HG02678 (cell line): ENCODE data around the gene DTX1.

ENCODE experiments used
- ATAC-seq: cut with Tn5 transposase; IDR thresholded peaks from one replicate; pipeline ENCODE4 v1.9.1; 2021; ENCODE audit warnings: mild to moderate bottlenecking, moderate library complexity; ENCODE audit not compliant: unreplicated experiment

DTX1 gene

DNA sequence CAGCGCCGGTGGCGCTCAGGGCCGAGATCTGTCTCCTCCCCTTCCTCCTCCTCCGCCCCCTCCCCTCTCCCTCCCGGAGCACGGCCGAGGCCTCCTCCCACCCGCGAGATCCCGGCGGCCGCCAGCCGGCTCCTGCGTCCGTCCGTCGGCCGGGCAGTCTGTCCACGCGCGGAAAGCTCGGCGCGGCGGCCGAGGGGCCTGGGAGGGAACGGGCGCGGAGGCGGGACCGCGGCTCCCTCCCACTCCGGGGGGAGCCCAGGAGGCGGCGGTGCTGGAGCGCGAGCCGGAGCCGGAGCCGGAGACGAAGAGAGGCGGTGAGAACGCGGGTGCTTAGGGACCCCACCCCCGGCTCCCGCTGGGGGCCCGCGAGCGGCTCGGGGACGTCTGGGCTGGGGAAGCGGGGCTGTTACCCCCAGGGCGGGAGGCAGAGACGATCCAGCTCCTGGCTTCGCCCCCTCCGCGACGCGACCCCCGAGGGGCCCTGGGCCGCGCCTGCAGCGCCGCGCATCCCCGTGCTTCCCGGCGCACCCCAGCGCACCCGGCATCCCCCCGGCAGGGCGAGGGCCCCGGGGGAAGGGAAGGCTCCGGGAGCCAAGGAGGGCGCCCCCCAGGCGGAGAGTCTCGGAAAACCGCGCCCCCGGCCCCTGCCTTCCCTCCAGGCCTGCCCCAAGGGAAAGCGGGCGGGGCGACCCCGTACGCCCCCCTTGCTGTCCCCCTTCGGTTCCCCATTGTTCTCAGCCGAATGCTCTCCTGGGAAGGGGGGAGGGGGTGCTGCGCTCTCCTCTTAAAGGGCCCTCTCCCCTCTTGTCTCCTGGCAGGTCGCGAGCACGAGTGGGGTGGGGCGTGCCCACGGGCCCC is at the start of gene DTX1:
Gene DTX1 (plus strand): TSS at position 100 of the 858 bp plus-strand sequence. CDS start 1,463 bp downstream, outside the sequence.
- no peak for ATAC-seq

DNA sequence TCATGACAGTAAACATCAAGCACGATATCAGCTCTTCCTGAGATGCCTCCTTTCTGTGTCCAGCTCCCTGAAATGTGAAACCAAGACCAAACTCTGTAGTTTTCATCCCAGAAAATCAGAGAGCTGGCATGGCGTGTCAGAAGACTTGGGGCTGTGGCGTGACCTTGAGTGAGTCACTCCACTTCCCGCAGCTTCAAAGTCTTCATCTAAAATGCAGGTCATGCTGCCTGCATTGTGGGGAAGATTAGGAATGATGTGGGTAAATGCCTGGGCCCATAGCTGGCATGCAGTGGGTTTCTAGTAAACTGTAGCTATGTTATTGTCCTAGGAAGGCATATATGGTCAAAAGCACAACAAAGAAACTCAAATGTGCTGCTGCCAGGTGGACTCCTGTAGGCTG is 49.4 kb upstream of the DTX1 start:
- ATAC-seq: no peak

DNA sequence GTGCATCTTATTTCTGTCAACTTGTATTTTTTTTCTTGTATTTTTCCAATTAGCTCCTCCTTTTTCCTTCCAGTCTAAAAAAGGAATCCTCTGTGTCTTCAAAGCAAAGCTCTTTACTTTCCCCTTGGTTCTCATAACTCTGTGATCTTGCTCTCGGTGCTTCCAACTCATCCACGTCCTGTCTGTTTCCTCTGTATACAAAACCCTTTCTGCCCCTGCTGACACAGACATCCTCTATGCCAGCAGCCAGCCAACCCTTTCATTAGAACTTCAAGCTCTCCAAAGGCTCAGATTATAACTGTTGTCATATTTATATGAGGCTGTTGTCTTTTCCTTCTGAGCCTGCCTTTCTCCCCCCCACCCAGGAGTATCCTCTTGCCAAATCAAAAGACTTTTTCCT is 45.8 kb upstream of the DTX1 start:
- no peak for ATAC-seq

DNA sequence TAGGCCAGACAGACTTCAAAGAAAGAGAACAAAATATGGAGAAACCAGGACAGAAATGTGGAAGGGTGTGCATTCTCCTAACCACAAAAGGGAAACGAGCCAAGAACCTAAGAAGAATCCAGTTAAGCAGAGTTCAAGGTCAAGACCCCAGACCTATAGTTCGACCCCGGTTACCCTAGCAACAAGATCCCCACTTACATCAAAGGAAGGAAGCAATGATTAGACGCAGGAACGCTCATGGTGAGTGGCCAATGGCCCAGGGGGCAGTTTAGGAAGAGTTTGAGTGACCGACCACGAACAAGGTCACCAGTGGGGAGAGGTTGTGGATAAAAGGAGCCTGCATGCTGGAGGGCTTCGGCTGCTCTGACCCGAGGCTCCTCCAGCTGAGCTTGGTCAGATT is 42.0 kb upstream of the DTX1 start:
- ATAC-seq: no peak

DNA sequence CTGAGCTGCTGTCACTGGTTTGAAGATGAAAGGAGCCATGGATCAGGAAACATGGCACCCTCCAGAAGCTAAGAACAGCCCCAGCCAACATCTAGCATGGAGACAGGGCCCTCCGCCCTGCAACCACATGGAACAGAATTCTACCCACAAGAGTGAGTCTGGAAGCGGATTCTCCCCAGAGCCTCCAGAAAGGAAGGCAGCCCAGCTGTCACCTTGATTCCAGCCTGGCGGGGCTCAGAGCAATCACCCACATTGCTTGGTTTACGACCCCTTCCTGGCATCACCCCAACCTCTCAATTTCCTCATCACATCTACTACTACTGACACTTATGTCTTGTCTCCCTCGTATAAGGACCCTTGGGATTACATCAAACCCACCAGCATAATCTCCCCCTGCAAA is 39.7 kb upstream of the DTX1 start:
- no peak for ATAC-seq

DNA sequence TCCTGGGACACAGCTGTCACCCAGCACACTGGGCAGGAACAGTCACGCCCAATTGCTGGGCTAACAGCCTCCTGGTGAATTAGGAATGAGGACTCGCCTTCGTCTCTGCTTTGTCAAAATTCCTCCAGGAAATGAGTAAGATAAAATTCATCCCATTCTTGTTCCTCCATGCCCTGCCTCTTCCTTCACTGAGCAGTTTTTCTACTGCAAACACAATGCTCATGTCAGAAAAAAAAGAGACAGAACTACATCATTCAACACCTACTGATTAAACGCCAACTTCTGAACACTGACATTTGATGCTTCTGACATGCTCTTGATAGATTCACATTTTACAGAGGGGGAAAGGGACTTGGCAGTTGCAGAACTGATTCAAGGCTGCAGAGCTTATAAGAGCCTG is 37.5 kb upstream of the DTX1 start:
- ATAC-seq: no peak

DNA sequence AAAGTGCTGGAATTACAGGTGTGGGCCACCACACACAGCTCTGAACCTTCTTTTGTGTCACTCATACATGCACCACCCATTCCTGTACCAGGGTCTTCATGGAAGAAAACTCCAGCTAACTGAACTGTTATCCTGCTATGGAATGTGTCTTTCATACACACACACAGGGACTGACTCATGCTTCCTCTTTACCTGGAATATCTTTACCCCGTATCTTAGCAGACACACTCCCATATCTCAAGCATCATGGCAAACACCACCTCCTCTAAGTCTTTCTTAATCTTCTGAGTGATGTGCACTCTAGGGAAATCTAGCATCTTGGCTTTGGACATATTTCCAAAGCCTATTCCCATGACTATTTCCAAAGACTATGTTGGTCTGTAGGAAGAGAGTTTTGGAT is 35.0 kb upstream of the DTX1 start:
- no peak for ATAC-seq

DNA sequence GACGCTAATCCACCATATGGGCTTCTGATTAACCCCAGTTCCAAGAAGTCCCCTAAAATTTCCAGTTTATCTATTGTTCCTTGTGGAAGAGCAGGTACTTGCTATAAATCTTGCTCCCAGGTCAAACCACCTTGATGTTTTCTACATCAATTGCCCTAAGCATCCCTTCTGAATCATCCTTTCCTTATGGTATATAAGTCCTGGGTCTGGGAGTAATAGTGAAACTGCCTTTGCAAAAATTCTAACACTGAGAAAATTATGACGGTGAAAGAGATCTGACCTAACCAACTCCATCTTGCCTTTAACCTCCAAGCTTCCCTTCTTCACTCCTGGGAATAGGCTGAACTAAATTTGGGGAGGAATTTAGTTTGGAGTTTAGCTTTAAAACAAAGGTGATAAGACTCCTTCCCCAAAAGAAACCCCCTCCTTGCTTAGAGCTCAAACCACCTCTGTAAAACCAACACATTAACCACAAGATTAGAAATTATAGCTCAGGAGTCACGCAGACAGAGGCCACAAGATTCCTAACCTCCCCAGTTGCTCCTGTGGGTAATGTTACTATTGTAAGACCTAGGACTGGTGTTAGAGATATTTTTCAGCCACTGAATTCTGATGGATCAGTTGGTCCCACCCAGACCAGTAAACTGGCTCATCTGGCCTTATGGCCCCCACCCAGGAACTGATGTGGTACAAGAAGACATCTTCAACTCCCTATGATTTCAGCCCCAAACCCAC is 33.8 kb upstream of the DTX1 start:
- no peak for ATAC-seq

DNA sequence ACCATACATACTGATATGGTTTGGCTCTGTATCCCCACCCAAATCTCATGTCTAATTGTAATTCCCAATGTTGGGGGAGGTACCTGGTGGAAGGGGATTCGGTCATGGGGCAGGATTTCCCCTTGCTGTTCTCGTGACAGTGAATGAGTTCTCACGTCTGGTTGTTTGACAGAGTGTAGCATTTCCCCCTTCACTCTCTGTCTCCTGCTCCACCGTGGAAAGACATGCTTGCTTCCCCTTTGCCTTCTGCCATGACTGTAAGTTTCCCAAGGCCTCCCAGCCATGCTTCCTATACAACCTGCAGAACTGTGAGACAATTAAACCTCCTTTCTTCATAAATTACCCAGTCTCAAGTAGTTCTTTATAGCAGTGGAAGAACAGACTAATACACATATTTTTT is 28.8 kb upstream of the DTX1 start:
- no peak for ATAC-seq

DNA sequence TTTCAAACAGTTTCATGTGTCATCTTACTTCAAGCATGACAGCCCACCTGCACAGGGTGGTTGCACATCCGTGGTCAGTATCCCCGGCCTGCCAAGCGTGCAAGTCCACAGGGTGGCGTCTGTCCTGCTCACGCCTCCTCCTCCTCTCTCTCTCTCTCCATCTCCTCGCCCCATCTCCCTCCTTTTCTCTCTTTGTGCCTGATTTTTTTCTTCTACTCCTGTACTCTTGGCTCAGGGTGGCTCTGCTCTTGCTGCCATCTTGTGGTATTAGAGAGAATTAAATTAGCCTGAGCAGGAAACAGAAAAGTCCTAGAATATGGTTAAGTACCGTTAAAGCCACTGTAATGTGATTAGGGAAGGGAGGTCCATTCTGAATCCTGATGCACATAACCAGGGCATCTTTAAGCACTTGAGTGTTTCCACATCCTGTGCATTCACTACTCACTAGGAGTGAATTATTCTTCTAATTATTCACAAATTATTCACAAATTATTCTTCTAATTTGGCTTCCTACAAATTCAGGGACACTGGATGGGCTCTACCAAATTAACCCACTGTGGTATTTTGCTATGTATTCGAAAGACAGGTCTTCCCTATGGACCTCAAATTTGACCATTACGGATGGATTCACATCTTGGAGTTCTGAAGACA is 25.5 kb upstream of the DTX1 start:
- no peak for ATAC-seq

DNA sequence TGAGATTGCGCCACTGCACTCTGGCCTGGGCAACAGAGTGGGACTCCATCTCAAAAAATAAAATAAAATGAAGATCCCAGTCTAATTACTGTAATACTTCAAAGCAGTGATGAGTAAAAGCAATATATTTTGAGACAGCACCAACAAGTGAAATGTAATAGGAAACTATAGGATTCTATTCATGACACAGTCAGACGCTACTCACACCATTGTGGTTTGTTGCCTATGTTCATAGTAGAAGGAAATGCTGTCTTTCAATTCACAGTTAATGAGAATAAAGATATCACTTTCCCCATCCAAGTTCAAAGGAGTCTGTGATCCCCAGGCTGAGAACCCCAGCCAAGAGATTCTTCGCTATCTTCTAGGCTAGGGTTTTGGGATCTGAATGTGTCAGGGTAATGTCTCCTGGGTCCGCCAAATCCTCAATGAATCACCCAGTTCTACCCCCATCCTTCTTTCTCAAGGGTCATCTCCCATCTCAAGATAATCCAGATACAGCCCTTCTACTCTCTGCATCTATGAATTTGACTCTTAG is 16.6 kb upstream of the DTX1 start:
- ATAC-seq: no peak

DNA sequence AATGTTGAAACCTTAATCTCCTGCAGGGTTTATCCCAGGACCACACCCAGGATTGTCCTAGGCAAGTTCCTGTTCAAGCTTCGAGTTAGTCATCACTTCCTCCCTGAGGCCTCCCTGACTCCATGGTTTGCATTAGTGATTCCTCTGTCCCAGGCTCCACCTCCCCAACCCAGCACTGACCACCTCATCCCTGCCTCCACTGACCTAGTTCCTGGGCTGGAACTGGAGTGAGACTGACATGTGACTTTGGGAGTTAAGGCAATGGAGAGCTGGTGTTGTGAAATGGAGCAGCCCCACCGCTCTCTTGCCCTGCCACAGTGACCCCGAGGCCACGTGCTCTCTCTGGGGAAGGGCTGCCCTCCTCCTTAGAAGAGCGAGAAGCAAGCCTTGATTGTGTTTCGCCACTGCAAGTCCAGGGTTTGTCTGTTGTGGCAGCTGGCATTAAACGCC is 15.8 kb upstream of the DTX1 start:
- no peak for ATAC-seq

DNA sequence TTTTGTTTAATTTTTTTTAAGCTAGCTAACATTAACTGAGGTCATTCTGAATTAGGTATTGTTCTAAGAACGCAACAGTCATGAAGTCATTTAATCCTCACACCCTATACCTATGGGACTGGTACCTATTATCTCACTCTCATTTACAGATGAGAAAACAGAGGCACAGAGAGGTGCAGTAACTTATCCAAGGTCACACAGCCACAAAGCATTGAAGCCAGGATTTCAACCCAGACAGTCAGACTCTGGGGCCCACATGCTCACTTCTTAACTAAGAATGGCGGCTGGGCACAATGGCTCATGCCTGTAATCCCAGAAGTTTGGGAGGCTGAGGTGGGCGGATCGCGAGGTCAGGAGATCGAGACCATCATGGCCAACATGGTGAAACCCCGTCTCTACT is 15.0 kb upstream of the DTX1 start:
- no peak for ATAC-seq

DNA sequence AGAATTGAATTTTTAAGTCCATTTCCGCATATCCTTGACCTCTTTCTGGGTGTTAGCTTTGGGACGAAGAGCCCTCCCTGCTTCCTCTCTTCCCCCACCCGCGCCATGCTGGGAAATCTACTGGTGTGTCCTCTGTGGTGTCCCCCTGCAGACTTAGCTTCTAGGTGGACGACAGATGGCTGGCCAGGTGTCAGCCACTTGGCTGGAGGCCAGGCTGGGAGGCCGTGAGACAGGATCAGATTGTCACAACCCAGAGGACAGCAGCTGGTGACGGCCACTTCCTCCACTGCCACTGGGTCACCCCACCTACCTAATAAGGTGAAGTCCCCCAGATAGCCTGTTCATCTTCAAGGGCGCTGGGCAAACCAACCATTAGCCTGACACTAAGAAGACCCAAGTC is 13.3 kb upstream of the DTX1 start:
- no peak for ATAC-seq

DNA sequence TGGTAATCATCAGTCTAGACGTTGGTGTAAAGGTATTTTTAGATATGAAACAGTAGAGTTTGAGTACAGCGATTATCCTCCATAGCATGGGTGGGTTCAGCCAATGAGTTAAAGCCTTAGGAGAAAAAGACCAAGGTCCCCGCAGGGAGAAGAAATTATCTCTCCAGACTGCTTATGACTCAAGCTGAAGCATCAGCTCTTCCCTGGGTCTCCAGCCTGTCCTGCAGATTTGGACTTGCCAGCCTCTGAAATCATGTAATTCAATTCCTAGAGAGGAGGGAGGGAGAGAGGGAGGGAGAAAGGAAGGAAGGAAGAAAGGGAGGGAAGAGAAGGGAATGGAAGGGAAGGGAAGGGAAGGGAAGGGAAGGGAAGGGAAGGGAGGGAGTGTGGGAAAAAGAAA is 12.0 kb upstream of the DTX1 start:
- ATAC-seq: no peak

DNA sequence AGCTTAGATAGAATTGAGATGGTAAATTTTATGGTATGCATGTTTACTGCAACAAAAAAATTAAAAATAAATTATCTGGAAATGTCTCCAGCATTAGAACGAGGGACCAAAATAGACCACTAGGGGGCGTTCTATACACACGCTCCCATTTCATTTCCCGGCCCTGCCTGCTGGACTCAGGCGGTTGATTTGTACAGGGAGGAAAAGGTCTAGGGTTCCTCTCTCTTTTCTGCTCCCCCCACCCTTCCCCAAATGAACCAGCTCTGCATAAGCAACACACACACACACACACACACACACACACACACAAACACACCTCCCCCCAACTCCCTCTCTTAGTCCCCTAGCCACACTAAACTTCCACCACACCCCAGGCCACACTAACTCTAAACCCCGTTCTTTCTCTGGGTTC is 7.8 kb upstream of the DTX1 start:
- ATAC-seq: no peak

DNA sequence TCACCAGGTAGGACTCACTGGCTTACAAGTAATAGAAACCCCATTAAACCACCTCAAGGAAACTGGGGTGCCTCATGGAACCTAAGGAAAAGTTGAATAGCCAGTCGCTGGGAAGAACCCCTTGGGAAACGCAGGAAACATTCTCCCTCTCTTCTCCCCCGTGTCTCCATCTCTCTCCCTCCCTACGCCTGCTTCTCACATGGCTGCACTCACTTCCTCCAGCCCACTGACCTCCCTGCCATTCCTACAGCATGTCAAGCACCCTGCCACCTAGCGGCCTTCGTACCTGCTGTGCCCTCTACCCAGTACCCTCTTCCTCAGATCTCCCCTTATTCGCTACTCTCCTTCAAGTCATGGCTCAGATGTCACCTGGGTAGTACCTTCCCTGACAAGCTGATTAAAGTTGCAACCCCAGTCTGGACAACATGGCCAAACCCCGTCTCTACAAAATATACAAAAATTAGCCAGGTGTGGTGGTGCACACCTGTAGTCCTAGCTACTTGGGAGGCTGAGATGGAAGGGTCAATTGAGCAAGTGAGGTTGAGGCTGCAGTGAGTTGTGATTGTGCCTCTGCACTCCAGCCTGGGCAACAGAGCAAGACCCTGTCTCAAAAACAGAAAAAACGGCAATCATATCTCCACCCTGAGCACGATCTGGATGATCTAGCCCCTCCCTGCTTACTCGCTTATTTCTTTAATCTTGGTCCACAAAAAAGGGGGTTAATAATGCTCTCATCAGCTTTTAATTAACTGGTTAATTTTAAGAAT is 6.4 kb upstream of the DTX1 start:
- no peak for ATAC-seq

DNA sequence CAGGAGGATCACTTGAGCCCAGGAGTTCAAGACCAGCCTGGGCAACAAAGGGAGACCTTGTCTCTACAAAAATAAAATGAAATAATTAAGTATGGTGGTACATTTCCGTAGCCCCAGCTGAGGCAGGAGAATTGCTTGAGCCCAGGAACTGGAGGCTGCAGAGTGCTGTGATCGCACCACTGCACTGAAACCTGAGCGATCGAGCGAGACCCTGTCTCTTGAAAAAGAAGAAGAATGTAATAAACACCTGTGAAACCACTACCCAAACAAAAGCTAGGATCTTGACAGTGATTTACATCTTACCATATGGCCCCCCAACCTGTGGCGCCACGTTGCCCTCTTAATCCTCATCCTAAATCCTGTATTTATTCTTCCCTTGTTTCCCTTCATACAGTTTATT is 5.7 kb upstream of the DTX1 start:
- no peak for ATAC-seq

DNA sequence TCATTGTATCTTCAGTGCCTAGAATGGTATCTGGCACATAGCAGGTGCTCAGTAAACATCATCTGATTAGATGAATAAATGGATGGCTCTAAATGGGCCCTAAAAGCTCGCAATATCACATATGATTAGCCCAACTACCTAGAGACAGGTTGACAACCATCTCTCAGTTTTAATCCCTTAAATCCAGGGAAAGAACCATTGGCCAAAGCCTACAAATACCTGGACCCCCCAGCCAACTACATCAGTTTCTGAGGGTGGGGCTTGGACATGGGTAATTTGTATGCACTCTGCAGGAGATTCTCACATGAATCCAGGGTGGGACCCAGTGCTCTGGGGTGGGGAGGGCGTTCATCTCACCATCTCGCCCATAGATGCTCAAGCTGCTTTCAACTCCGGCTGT is 4.8 kb upstream of the DTX1 start:
- no peak for ATAC-seq

DNA sequence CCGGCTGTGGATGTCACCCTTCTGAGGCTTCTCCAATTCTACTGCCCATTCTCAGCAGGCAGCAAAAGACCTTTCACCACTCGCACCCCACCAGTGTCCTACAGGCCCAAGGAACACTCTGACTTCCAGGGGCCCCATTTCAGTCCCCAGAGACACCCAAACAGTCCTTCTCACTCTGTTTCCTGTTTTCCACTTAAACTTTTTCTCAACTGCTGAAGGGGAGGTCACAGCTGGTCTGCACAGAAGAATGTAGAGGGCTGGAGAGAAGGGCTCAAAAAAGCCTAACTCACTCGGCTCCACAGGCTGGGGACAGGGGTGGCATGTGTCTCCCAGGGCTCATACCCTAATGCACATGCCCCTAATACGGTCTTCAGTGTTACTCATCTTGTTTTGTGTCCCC is 4.2 kb upstream of the DTX1 start:
- no peak for ATAC-seq

DNA sequence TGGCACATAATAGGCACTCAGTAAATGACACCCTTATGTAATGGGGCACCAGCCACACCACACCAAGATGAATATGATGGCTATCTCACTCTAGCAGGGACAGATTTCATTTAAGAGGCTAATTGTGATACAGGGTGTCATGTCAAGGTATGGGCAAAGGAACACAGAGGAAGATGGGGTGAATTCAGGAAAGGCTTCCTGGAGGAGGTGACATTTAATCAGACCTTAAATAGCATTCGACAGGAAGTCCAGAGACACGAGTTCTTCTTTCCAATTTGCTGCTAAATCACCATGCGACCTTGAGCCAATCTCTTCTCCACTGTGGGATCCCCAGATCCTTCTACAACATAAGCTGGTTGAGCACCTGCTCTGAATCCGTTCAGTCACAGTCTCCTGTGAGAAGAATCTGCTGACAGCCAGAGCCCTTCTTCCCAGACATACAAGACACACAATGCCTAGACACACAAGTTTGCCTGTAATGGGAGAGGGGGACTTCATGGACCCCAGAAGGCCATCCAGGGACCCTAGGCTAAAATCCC is 1.5 kb upstream of the DTX1 start:
- no peak for ATAC-seq
